Mammary epithelial cell (primary cell): ENCODE results near the gene SYMPK.

Source experiments
- CTCF ChIP-seq, 2 donors: IDR thresholded peaks in 1 of 2; conservative IDR thresholded peaks in 1 of 2; 2 replicates each; pipeline ENCODE4 v1.5.1; 2011 to 2012; ENCODE audit warnings: inconsistent platforms in 2 of 2, low read length in 2 of 2, mild to moderate bottlenecking in 2 of 2, control low read depth in 1 of 2, low read depth in 1 of 2; ENCODE audit not compliant: insufficient read depth in 1 of 2; ENCODE audit errors: extremely low read depth in 1 of 2
- EZH2 ChIP-seq: IDR thresholded peaks from 2 replicates; pipeline ENCODE4 v1.6.1; 2012; ENCODE audit warnings: low read length, inconsistent platforms, borderline replicate concordance

- no peak for TF ChIP-seq CTCF (conservative IDR thresholded peaks at IDR 0.05 in 1 of 2, IDR thresholded peaks at IDR 0.05 in 1 of 2; ENCODE audit: extremely low read depth in 1 of 2, insufficient read depth in 1 of 2, low read depth in 1 of 2, low read length in 2 of 2)
- no peak for TF ChIP-seq EZH2
These were observed 2.5 kb upstream of the SYMPK start for GRCh38 chr19:45865269-45865948.
